Neural cell (in vitro differentiated cells): Measurements from ENCODE around the gene CST6. TPM values are rescaled to one million over a fixed set of nuclear protein-coding genes. Genes with fewer than 3 reads are reported as not detected.

Source experiments
- H2AFZ ChIP-seq: fragments of 200-600, 300-800 bp; sonication (generic), shearing (Covaris generic); 2 replicates; pipeline ENCODE4 v1.6.0; 2014; ENCODE audit warnings: low read depth, mild to moderate bottlenecking, antibody characterized with exemption, low read length, moderate library complexity
- H3F3A ChIP-seq: fragments of 200-600 bp; shearing (Covaris generic); 2 replicates; pipeline ENCODE4 v1.6.1; 2016; ENCODE audit warnings: mild to moderate bottlenecking, moderate library complexity, mixed read lengths, antibody characterized with exemption, low read length; ENCODE audit not compliant: insufficient read depth, poor library complexity, severe bottlenecking
- H3K27ac ChIP-seq: fragments of 200-600, 300-800 bp; sonication (generic), shearing (Covaris generic); 2 replicates; pipeline ENCODE4 v1.5.1; 2014; ENCODE audit warnings: mild to moderate bottlenecking, low read length, moderate library complexity
- H3K27me3 ChIP-seq: fragments of 300-800, 200-600 bp; sonication (generic), shearing (Covaris generic); 2 replicates; pipeline ENCODE4 v1.6.0; 2014; ENCODE audit warnings: mild to moderate bottlenecking, low read depth, low read length, moderate library complexity; ENCODE audit not compliant: insufficient read depth
- H3K36me3 ChIP-seq: fragments of 300-800, 200-600 bp; sonication (generic), shearing (Covaris generic); 2 replicates; pipeline ENCODE4 v1.5.1; 2014; ENCODE audit warnings: mild to moderate bottlenecking, antibody characterized with exemption, low read length, moderate library complexity; ENCODE audit not compliant: insufficient read depth
- H3K4me2 ChIP-seq: fragments of 300-800, 200-600 bp; sonication (generic), shearing (Covaris generic); 2 replicates; pipeline ENCODE4 v1.6.0; 2014; ENCODE audit warnings: mild to moderate bottlenecking, low read length
- H3K4me3 ChIP-seq: fragments of 300-800, 200-600 bp; sonication (generic), shearing (Covaris generic); 2 replicates; pipeline ENCODE4 v1.5.1; 2014; ENCODE audit warnings: mild to moderate bottlenecking, low read length, moderate library complexity
- H3K79me2 ChIP-seq: fragments of 200-600 bp; shearing (Covaris generic); replicated peaks from 2 replicates; pipeline ENCODE4 v1.6.0; 2014; ENCODE audit warnings: mild to moderate bottlenecking, low read length, moderate library complexity; ENCODE audit not compliant: insufficient read depth
- H3K9ac ChIP-seq: fragments of 300-800, 200-600 bp; sonication (generic), shearing (Covaris generic); 2 replicates; pipeline ENCODE4 v1.6.1; 2016; ENCODE audit warnings: mild to moderate bottlenecking, low read length, mixed read lengths
- H3K9me2 ChIP-seq: fragments of 200-600 bp; shearing (Covaris generic); 2 replicates; pipeline ENCODE4 v1.6.1; 2016; ENCODE audit warnings: mild to moderate bottlenecking, low read length, mixed read lengths; ENCODE audit not compliant: insufficient read depth
- H3K9me3 ChIP-seq: fragments of 200-600, 300-800 bp; sonication (generic), shearing (Covaris generic); 2 replicates; pipeline ENCODE4 v1.6.1; 2016; ENCODE audit warnings: mild to moderate bottlenecking, mixed run types, low read length, moderate library complexity, mixed read lengths
- H4K20me1 ChIP-seq: fragments of 200-600 bp; shearing (Covaris generic); 2 replicates; pipeline ENCODE4 v1.6.1; 2016; ENCODE audit warnings: mild to moderate bottlenecking, mixed run types; ENCODE audit not compliant: insufficient read depth
- CTCF ChIP-seq: fragments of 450-650 bp; IDR thresholded peaks from 2 replicates; pipeline ENCODE4 v1.5.1; 2014; ENCODE audit warnings: antibody characterized with exemption, mild to moderate bottlenecking, moderate library complexity; ENCODE audit not compliant: poor library complexity, severe bottlenecking
- EP300 ChIP-seq: fragments of 450-650 bp; conservative IDR thresholded peaks from 2 replicates; pipeline ENCODE4 v1.6.1; 2014; ENCODE audit warnings: antibody characterized with exemption, mild to moderate bottlenecking, moderate library complexity; ENCODE audit not compliant: poor library complexity, severe bottlenecking
- EZH2 ChIP-seq: fragments of 200-600, 300-800 bp; shearing (Covaris generic), sonication (generic); IDR thresholded peaks from 2 replicates; pipeline ENCODE4 v1.6.1; 2014; ENCODE audit warnings: antibody characterized with exemption, low read length, borderline replicate concordance, mild to moderate bottlenecking; ENCODE audit not compliant: insufficient read depth, poor library complexity, severe bottlenecking
- MXI1 ChIP-seq: fragments of 450-650 bp; conservative IDR thresholded peaks from 2 replicates; pipeline ENCODE4 v1.6.1; 2014; ENCODE audit warnings: antibody characterized with exemption, mild to moderate bottlenecking; ENCODE audit not compliant: poor library complexity, severe bottlenecking
- POLR2AphosphoS5 ChIP-seq: IDR thresholded peaks from 2 replicates; pipeline ENCODE4 v1.6.1; 2012
- RAD21 ChIP-seq: fragments of 450-650 bp; conservative IDR thresholded peaks from 2 replicates; pipeline ENCODE4 v1.6.1; 2014; ENCODE audit warnings: antibody characterized with exemption, mild to moderate bottlenecking, moderate library complexity
- REST ChIP-seq: IDR thresholded peaks from 2 replicates; pipeline ENCODE4 v1.6.1; 2012; ENCODE audit warnings: borderline replicate concordance
- SMC3 ChIP-seq: fragments of 450-650 bp; conservative IDR thresholded peaks from 2 replicates; pipeline ENCODE4 v1.6.1; 2014; ENCODE audit warnings: antibody characterized with exemption, mild to moderate bottlenecking, moderate library complexity; ENCODE audit not compliant: poor library complexity
- TAF1 ChIP-seq: IDR thresholded peaks from 2 replicates; pipeline ENCODE4 v1.6.1; 2012; ENCODE audit warnings: low read depth
- polyA plus RNA-seq: library from polyadenylated mRNA; depleted of rRNA; stranded (reverse); fragments of >200 nt; gene quantifications from 2 replicates; pipeline ENCODE4 v1.2.3, GENCODE V29; 2014

CST6 gene
- polyA plus RNA-seq, 1 donor from 2014 or later = not detected

GRCh38 chr11:66050581-66051231 lies 38.9 kb downstream of the CST6 start:
- H4K20me1 ChIP-seq = no peaks in the 10 kb centered on the region
- H3K9me2 ChIP-seq = no peaks in the 10 kb centered on the region
- H3K27ac ChIP-seq = peak overlapping the region; percentile 98
- peak overlapping the region; percentile 100 for H3K4me3 ChIP-seq
- H3K9me3 ChIP-seq = no peaks in the 10 kb centered on the region
- H3K36me3 ChIP-seq = no peaks in the 10 kb centered on the region
- TF ChIP-seq MXI1 (no peak), CTCF (peak; percentile 27), EZH2 (no peak), POLR2AphosphoS5 (no peak), RAD21 (no peak), SMC3 (no peak), TAF1 (no peak), EP300 (no peak)
- H3K4me2 ChIP-seq = peak overlapping the region; percentile 65
- peak overlapping the region; percentile 97 for H3K9ac ChIP-seq
- no peak overlapping the region for H2AFZ ChIP-seq
- peaks cover 5% of the 10 kb centered on the region for H3F3A ChIP-seq
- no peaks in the 10 kb centered on the region for H3K27me3 ChIP-seq
- peaks cover 26% of the 10 kb centered on the region for H3K79me2 ChIP-seq

- H3K9me3 ChIP-seq = no peaks in the 10 kb centered on the region
- peak overlapping the region; percentile 98 for H3K27ac ChIP-seq
- no peaks in the 10 kb centered on the region for H3K27me3 ChIP-seq
- H3F3A ChIP-seq = peaks cover 5% of the 10 kb centered on the region
- no peaks in the 10 kb centered on the region for H3K9me2 ChIP-seq
- H3K4me2 ChIP-seq = peak overlapping the region; percentile 65
- H3K4me3 ChIP-seq = peak overlapping the region; percentile 100
- TF ChIP-seq SMC3 = no peak
- no peak for TF ChIP-seq EZH2
- TF ChIP-seq REST = no peak
- no peak for TF ChIP-seq CTCF
- TF ChIP-seq RAD21 = no peak
- no peak for TF ChIP-seq EP300
- no peak for TF ChIP-seq TAF1
- TF ChIP-seq MXI1 = no peak
- no peak for TF ChIP-seq POLR2AphosphoS5
- H3K36me3 ChIP-seq = no peaks in the 10 kb centered on the region
- H3K79me2 ChIP-seq = peaks cover 27% of the 10 kb centered on the region
- H2AFZ ChIP-seq = peak overlapping the region; percentile 90
- peak overlapping the region; percentile 97 for H3K9ac ChIP-seq
- no peaks in the 10 kb centered on the region for H4K20me1 ChIP-seq
Observed at GRCh38 chr11:66051371-66051765, 39.6 kb downstream of the CST6 start.
